Neuronal stem cell (in vitro differentiated cells): ENCODE measurements around the gene MCTP1.
"Not testable (repeated sequence)": the region's sequence is repeated elsewhere in the genome, so short reads cannot be mapped to it uniquely, and the experiment has no call there.

Source experiments
- DNase-seq: peaks from one replicate; pipeline ENCODE4 v3.0.0-alpha.2; 2013; ENCODE audit warnings: low spot score
- H2AFZ ChIP-seq: one replicate; pipeline ENCODE4 v1.6.1; 2013; ENCODE audit warnings: mild to moderate bottlenecking, low read length, inconsistent platforms
- H2AK5ac ChIP-seq: 2 replicates; pipeline ENCODE4 v1.6.1; 2013; ENCODE audit warnings: low read depth, mild to moderate bottlenecking, inconsistent platforms, low read length, moderate library complexity, mixed read lengths
- H2BK120ac ChIP-seq: 2 replicates; pipeline ENCODE4 v1.6.1; 2013; ENCODE audit warnings: low read depth, mild to moderate bottlenecking, inconsistent platforms, low read length, moderate library complexity, mixed read lengths
- H2BK12ac ChIP-seq: one replicate; pipeline ENCODE4 v1.6.1; 2013; ENCODE audit warnings: low read length, inconsistent platforms
- H2BK15ac ChIP-seq: 2 replicates; pipeline ENCODE4 v1.6.1; 2013; ENCODE audit warnings: mild to moderate bottlenecking, low read length, inconsistent platforms, mixed read lengths
- H2BK5ac ChIP-seq: one replicate; pipeline ENCODE4 v1.6.1; 2013; ENCODE audit warnings: inconsistent platforms, mild to moderate bottlenecking, low read length, moderate library complexity
- H3K14ac ChIP-seq: one replicate; pipeline ENCODE4 v1.6.1; 2013; ENCODE audit warnings: low read length, inconsistent platforms
- H3K18ac ChIP-seq: 2 replicates; pipeline ENCODE4 v1.6.1; 2013; ENCODE audit warnings: low read length, inconsistent platforms
- H3K23ac ChIP-seq: 2 replicates; pipeline ENCODE4 v1.6.1; 2013; ENCODE audit warnings: low read depth, mild to moderate bottlenecking, mixed read lengths, low read length, inconsistent platforms; ENCODE audit not compliant: poor library complexity
- H3K27ac ChIP-seq: replicated peaks from 3 replicates; pipeline ENCODE4 v1.5.1; 2013; ENCODE audit warnings: low read length, inconsistent platforms
- H3K27me3 ChIP-seq, 3 experiments: 2 replicates each; pipeline ENCODE4 v1.6.1; 2013; ENCODE audit warnings: low read length in 3 of 3, mild to moderate bottlenecking in 2 of 3, inconsistent platforms in 1 of 3, low read depth in 1 of 3, mixed read lengths in 1 of 3, moderate library complexity in 1 of 3; ENCODE audit not compliant: control insufficient read depth in 3 of 3, insufficient read depth in 3 of 3
- H3K36me3 ChIP-seq, 2 donors: replicated peaks in 1 of 2; 2 replicates each; pipeline ENCODE4 v1.6.1; 2013; ENCODE audit warnings: low read length in 2 of 2; ENCODE audit not compliant: control insufficient read depth in 2 of 2, insufficient read depth in 2 of 2
- H3K4ac ChIP-seq: 2 replicates; pipeline ENCODE4 v1.6.1; 2013; ENCODE audit warnings: inconsistent platforms, mild to moderate bottlenecking, low read length, moderate library complexity
- H3K4me1 ChIP-seq, 2 donors: 1 replicate in 1 of 2; 2 replicates in 1 of 2; pipeline ENCODE4 v1.6.1; 2013; ENCODE audit warnings: low read length in 2 of 2, low read depth in 1 of 2; ENCODE audit not compliant: control insufficient read depth in 2 of 2, insufficient read depth in 1 of 2
- H3K4me2 ChIP-seq: one replicate; pipeline ENCODE4 v1.6.1; 2013; ENCODE audit warnings: mild to moderate bottlenecking, low read length, inconsistent platforms; ENCODE audit not compliant: insufficient read depth, poor library complexity, severe bottlenecking
- H3K4me3 ChIP-seq, 2 donors: 2 replicates each; pipeline ENCODE4 v1.5.1; 2013; ENCODE audit warnings: low read length in 2 of 2, mild to moderate bottlenecking in 2 of 2, inconsistent platforms in 1 of 2, moderate library complexity in 1 of 2
- H3K79me1 ChIP-seq: one replicate; pipeline ENCODE4 v1.6.1; 2013; ENCODE audit warnings: low read depth, mild to moderate bottlenecking, inconsistent platforms, low read length, moderate library complexity
- H3K9ac ChIP-seq: one replicate; pipeline ENCODE4 v1.6.1; 2013; ENCODE audit warnings: mild to moderate bottlenecking, low read depth, low read length, inconsistent platforms; ENCODE audit not compliant: poor library complexity
- H3K9me3 ChIP-seq, 2 donors: replicated peaks in 1 of 2; 2 replicates each; pipeline versions ENCODE3 to v1.6.1; 2013; ENCODE audit warnings: low read length in 2 of 2, mild to moderate bottlenecking in 2 of 2, inconsistent platforms in 1 of 2, low read depth in 1 of 2, mixed read lengths in 1 of 2, moderate library complexity in 1 of 2; ENCODE audit not compliant: control insufficient read depth in 2 of 2, insufficient read depth in 1 of 2
- H4K8ac ChIP-seq: one replicate; pipeline ENCODE4 v1.6.1; 2013; ENCODE audit warnings: low read depth, mild to moderate bottlenecking, inconsistent platforms, low read length, moderate library complexity
- H4K91ac ChIP-seq: one replicate; pipeline ENCODE4 v1.6.1; 2013; ENCODE audit warnings: low read length, low read depth, mild to moderate bottlenecking, inconsistent platforms; ENCODE audit not compliant: poor library complexity
- WGBS, 2 donors: extraction: QIAGEN DNeasy Blood & Tissue Kit; methylation state at CpG; one replicate each; pipeline ENCODE4 v1.1.7; 2013; ENCODE audit warnings: missing lambda C conversion rate in 2 of 2, mixed read lengths in 1 of 2; ENCODE audit not compliant: insufficient read length in 2 of 2, insufficient replicate concordance in 1 of 2; ENCODE audit errors: extremely low coverage in 2 of 2; 5-methylcytosine and 5-hydroxymethylcytosine counted together

The MCTP1 gene

DNA sequence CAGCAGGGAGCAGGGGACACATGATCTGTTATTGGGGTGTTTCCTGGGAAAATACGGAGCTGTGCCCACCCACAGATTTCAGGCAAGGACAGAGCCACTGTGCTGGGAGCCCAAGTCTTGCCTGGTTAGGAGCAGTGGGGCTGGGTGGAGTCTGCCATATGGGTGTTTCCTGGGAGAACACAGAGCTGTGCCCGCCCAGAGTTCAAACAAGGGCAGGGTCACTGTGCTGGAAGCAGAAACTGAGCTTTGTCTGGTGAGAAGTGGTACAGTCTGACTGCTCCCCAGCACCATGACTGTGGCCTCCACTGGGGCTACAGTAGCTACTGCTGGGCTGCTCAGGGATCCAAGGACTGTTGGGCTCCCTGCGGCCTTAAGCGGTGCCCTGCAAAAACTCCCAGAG is 135.5 kb downstream of the MCTP1 start:
- H3K4me2 ChIP-seq, result no peak overlapping the region

DNA sequence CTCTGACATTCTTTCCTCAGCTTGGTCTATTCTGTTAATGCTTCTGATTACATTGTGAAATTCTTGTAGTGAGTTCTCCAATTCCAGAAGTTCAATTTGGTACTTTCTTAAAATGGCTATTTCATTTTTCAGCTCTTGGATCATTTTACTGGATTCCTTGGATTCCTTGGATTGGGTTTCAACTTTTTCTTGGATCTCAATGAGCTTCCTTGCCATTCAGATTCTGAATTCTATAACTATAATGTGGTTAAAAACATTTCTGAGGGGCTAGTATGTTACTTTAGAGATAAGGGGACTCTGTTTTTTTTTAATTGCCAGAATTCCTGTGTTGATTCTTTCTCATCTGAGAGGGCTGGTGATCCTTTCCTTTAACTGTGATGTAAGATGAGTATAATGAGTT is 136.4 kb downstream of the MCTP1 start:
- Histone ChIP-seq H3K14ac (no peak overlapping the region), H2BK12ac (no peak overlapping the region), H3K9ac (no peak overlapping the region), H3K4me1 (peaks cover 0 to 2% of the 10 kb centered on the region in 2 donors), H3K79me1 (no peaks in the 10 kb centered on the region), H2BK5ac (no peak overlapping the region), H3K4ac (no peak overlapping the region), H3K36me3 (no peaks in the 10 kb centered on the region), H3K18ac (no peak overlapping the region), H4K91ac (no peak overlapping the region), H3K4me3 (no peak overlapping the region), H2BK15ac (no peak overlapping the region), H3K9me3 (no peaks in the 10 kb centered on the region), H4K8ac (no peak overlapping the region), H3K23ac (no peak overlapping the region), H3K27ac (no peak overlapping the region), H3K4me2 (no peak overlapping the region), H2AFZ (no peak overlapping the region), H2BK120ac (no peak overlapping the region), H2AK5ac (no peak overlapping the region), H3K27me3 (no peaks in the 10 kb centered on the region)
- no peak for DNase-seq

More for the DNA sequence above, 135.5 kb downstream of the MCTP1 start:
- WGBS, 2 donors, result no CpG with 5 or more reads among the region's 4 CpGs
- no peak overlapping the region for H3K23ac ChIP-seq
- H3K27me3 ChIP-seq, result no peaks in the 10 kb centered on the region
- H3K18ac ChIP-seq, result no peak overlapping the region
- no peak for DNase-seq
- no peak overlapping the region for H3K4me3 ChIP-seq
- H3K9ac ChIP-seq, result no peak overlapping the region
- no peak overlapping the region for H2AFZ ChIP-seq
- no peak overlapping the region for H2AK5ac ChIP-seq
- H2BK15ac ChIP-seq, result no peak overlapping the region
- H4K8ac ChIP-seq, result no peak overlapping the region
- no peaks in the 10 kb centered on the region for H3K9me3 ChIP-seq
- H3K36me3 ChIP-seq, result no peaks in the 10 kb centered on the region
- no peak overlapping the region for H4K91ac ChIP-seq
- no peak overlapping the region for H3K27ac ChIP-seq
- no peak overlapping the region for H2BK120ac ChIP-seq
- H3K4ac ChIP-seq, result no peak overlapping the region
- no peak overlapping the region for H3K14ac ChIP-seq
- no peak overlapping the region for H2BK5ac ChIP-seq
- no peak overlapping the region for H2BK12ac ChIP-seq
- H3K79me1 ChIP-seq, result no peaks in the 10 kb centered on the region
- H3K4me1 ChIP-seq, result peaks cover 0 to 2% of the 10 kb centered on the region in 2 donors

DNA sequence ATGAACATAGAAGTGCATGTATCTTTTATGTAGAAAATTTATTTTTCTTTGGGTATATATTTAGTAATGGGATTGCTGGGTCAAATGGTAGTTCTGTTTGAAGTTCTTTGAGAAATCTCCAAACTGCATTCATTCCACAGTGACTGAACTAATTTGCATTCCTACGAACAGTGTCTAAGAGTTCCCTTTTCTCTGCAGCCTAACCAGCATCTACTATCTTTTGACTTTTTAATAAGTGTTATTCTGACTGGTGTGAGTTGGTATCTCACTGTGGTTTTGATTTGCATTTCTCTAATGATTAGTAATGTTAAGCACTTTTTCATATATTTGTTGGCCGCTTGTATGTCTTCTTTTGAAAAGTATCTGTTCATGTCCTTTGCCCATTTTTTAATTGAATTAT is 141.0 kb downstream of the MCTP1 start:
- H3K23ac ChIP-seq, H2BK12ac ChIP-seq: not testable (repeated sequence)

DNA sequence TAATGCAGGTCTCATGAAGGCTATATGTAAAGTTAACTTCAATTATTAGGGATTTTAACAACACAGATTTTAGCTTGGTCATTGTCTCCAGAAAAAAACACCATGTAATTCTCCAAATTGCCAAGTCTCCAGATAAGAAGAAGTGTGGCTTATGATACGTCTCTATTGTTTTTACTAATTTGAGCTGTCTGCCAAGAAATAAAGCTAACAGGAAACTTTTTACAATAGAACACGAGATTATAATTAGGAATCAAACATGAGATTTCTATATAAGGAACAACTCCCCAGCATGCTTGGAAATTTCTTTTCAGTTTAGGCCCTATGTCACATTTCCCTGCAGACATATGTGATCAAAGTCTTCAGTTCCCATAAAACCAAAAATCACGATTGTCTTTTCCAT is 142.7 kb downstream of the MCTP1 start:
- Histone ChIP-seq H3K27me3 (no peaks in the 10 kb centered on the region), H3K4me3 (no peak overlapping the region)

More for the DNA sequence above, 141.0 kb downstream of the MCTP1 start:
- H3K4me3 ChIP-seq, H2BK5ac ChIP-seq, H3K36me3 ChIP-seq, DNase-seq, H3K27ac ChIP-seq, H3K9ac ChIP-seq, H3K4me2 ChIP-seq, H3K14ac ChIP-seq, H2AFZ ChIP-seq, H4K8ac ChIP-seq, H3K27me3 ChIP-seq, H3K79me1 ChIP-seq, H3K18ac ChIP-seq, H4K91ac ChIP-seq, H3K9me3 ChIP-seq, H2BK15ac ChIP-seq, H2BK120ac ChIP-seq, H3K4me1 ChIP-seq, H3K4ac ChIP-seq, H2AK5ac ChIP-seq: not testable (repeated sequence)
- WGBS, 2 donors, result no CpG with 5 or more reads among the region's 2 CpGs

More for the DNA sequence above, 142.7 kb downstream of the MCTP1 start:
- H3K79me1 ChIP-seq, result no peaks in the 10 kb centered on the region
- no peak overlapping the region for H2AK5ac ChIP-seq
- H3K14ac ChIP-seq, result no peak overlapping the region
- H3K4ac ChIP-seq, result no peak overlapping the region
- H3K4me2 ChIP-seq, result no peak overlapping the region
- no peak overlapping the region for H3K9ac ChIP-seq
- no peak overlapping the region for H2BK5ac ChIP-seq
- WGBS, 2 donors, result no CpG with 5 or more reads among the region's 3 CpGs
- no peak for DNase-seq
- no peak overlapping the region for H3K18ac ChIP-seq
- no peak overlapping the region for H2AFZ ChIP-seq
- H3K36me3 ChIP-seq, result no peaks in the 10 kb centered on the region
- H3K9me3 ChIP-seq, result no peaks in the 10 kb centered on the region
- no peaks in the 10 kb centered on the region for H3K4me1 ChIP-seq
- no peak overlapping the region for H3K23ac ChIP-seq
- H2BK15ac ChIP-seq, result no peak overlapping the region
- no peak overlapping the region for H4K8ac ChIP-seq
- no peak overlapping the region for H3K27ac ChIP-seq
- H2BK12ac ChIP-seq, result no peak overlapping the region
- no peak overlapping the region for H4K91ac ChIP-seq
- H2BK120ac ChIP-seq, result no peak overlapping the region
